GM03348 (cell line): ENCODE measurements around the gene YAF2.
"Not testable (repeated sequence)": the region's sequence is repeated elsewhere in the genome, so short reads cannot be mapped to it uniquely, and the experiment has no call there.

Experiments used
- DNase-seq: peaks from one replicate; pipeline ENCODE4 v3.0.0; 2012; ENCODE audit warnings: low spot score

YAF2 gene

GRCh38 chr12:42196723-42197603 is 41.1 kb downstream of the YAF2 start:
- DNase-seq, result no peak

- no peak for DNase-seq
Observed at GRCh38 chr12:42192686-42193085, 45.4 kb downstream of the YAF2 start.

GRCh38 chr12:42192258-42192657 is 45.8 kb downstream of the YAF2 start:
- no peak for DNase-seq

DNA sequence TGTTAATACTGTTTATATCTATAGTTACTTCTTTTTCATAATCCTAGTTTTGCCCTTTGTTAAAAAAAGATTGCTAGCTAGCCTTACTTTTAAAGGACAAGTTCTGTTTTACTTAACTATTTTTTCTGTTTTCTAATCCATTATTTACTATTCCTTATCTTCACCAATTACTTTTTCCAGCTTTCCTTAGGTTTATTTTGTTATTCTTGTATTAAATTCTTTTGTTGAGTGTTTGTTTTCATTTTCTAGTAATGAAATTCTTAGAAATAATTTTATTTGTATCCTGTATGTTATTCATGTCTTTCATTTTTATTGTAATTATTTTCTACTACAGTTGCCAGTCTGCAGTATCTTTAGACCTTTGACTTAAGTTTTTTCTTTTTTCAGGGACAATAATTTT is 47.7 kb downstream of the YAF2 start:
- no peak for DNase-seq

- DNase-seq, result not testable (repeated sequence)
Observed at GRCh38 chr12:42188275-42188674, 49.8 kb downstream of the YAF2 start.

- no peak for DNase-seq
Observed at GRCh38 chr12:42187799-42188198, 50.2 kb downstream of the YAF2 start.

- no peak for DNase-seq
Observed at GRCh38 chr12:42186793-42187192, 51.3 kb downstream of the YAF2 start.

- DNase-seq, result no peak
Observed at GRCh38 chr12:42182394-42182793, 55.7 kb downstream of the YAF2 start.

DNA sequence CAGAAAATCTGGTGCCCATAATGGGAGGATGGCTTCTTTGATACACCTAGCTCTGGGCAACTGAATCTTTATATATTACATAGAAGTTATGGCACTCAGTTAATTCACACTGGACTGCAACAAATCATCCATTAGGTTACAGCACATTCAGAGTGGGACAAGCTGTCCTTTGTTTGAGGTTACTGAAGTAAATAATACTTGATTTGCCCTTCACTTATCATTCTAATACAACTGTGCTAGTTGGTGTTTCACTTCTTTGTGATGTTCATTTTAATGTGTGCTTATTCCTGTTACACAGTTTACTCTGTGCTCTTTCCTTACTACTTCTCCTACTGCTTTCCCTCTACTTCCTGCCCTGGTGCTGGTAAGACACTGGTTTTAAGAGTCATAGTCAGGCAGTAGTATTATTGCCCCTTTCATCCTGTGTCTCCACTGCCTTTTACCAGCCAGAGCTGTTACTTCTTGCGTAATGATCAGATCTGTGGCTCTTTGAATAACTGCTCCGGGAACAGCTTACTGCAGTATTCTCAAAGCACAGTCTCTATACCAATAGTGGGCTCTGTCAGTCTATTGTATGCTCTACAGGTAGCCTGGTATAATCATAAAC is 57.0 kb downstream of the YAF2 start:
- peak; percentile 30 for DNase-seq

GRCh38 chr12:42178101-42178500 is 59.9 kb downstream of the YAF2 start:
- no peak for DNase-seq

GRCh38 chr12:42174978-42175377 is 63.1 kb downstream of the YAF2 start:
- DNase-seq, result no peak

- DNase-seq, result no peak
Observed at GRCh38 chr12:42173961-42174521, 64.0 kb downstream of the YAF2 start.

DNA sequence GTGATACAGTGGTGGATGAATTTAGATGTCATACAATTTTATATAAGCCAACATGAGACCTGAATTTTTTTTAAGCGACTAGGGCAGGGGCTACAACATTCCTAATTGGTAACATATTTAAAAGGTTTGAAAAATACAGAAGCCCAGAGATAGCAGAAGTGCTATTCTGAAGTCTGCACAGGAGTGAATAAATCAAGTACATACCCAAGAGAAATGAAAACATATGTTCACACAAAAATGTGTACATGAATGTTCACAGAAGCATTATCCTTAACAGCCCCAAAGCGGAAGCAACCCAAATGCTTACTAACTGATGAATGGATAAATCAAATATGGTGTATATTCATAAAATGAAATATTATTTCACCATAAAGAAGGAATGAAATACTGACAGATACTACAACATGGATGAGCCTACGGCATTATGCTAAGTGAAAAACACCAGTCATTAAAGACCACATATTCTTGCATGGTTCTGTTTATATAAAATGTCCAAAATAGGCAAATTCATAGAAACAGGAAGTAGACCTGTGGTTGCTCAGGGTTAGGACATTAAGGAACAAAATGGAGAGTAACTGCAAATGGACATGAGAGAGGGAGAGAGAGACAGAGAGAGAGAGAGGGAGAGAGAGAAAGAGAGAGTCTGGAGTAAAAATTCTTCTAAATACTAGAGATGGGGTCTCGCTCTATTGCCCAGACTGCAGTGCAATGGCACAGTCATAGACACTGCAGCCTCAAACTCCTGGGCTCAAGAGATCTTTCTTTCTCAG is 65.4 kb downstream of the YAF2 start:
- no peak for DNase-seq

GRCh38 chr12:42167711-42168110 is 70.3 kb downstream of the YAF2 start:
- DNase-seq, result no peak

GRCh38 chr12:42166501-42166900 is 71.5 kb downstream of the YAF2 start:
- DNase-seq, result peak; percentile 65

GRCh38 chr12:42163913-42164312 is 74.1 kb downstream of the YAF2 start:
- DNase-seq, result no peak

DNA sequence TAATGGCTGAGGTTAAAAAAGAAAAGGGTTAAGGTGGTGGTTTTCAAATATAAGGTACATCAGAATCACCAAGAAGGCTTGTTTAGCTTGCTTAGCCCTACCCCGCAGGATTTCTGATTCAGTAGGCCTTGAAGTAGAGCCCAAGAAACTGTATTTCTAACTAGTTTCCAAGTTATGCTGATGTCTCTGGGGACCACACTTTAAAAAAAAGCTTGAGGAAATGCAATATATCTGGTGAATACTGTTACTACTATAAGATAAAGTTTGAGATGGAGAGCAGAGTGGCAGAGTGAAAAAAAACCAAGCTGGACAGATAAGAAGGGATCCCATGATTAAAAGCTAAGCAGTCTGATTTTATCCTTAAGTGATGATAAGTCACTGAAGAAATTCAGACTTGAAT is 75.1 kb downstream of the YAF2 start:
- DNase-seq, result no peak

DNA sequence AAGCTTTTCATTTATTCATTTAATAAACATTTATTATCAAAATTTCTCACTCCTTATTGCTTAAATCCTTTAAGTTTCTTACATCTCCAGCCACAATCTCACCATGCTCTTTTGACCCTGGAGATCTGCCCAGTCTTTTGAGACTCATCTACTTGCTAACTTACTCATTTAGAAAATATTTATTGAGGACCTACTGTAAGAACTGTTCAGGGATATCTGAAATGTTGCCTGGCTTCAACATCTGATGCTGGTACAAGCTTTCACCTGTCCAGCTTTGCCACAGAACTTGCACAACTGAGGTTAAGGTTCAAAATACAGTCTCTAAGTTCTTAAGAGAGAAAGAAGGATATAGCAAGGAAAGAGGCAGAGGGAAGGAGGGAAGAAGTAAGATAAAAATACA is 75.9 kb downstream of the YAF2 start:
- no peak for DNase-seq

DNA sequence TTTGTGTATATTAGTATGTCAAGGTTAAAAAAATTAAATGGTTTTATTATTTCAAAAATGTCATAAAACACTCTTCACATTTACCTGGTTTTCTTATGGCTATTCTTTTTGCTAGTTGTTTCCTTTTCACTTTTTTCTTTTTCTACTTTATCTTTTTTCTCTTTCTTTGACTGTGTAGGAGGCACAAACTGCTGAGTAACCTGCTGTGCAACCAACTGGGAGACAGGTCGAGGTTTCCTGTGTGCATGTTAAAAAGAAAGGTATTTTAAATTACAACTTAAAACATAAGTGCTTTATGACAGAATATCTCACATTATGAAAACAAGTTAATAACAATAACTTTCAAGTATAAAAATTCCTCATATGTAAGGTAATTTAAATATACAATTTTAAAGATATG is 76.5 kb downstream of the YAF2 start:
- no peak for DNase-seq

GRCh38 chr12:42156232-42156631 is 81.8 kb downstream of the YAF2 start:
- no peak for DNase-seq

- DNase-seq, result no peak
Observed at GRCh38 chr12:42145552-42146215, 92.4 kb downstream of the YAF2 start.

DNA sequence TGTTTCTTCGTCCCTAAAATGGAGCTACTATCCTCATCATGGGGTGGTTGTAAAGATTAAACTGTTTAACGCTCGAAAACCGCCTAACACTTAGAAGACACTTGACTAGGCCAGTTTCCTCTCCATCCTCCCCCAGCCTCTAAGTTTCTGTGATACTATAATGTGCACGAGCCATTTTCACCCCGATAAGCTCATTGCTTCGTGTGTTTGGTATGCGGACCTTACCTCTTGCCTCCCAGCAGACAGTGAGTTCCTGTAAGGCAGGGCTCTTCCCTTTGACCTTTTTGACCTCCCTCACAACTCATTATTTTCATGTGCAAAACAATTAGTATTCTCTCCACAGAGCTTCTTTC is 92.9 kb downstream of the YAF2 start:
- DNase-seq, result no peak
